Putamen (tissue), 1 donor: ENCODE measurements around the gene NUP205.
A peak's percentile ranks its signal among the peaks of the same experiment; 100 is the strongest.

Source experiments
- DNase-seq: peaks from one replicate; pipeline ENCODE4 v3.0.0-alpha.2; 2016; ENCODE audit warnings: low spot score

Gene NUP205

GRCh38 chr7:135557455-135558336 is at the start of gene NUP205:
NUP205 (plus strand) TSS chr7:135557917; CDS start chr7:135557945, 28 bp downstream.
- peak; percentile 81 for DNase-seq

- DNase-seq = peak; percentile 9
Observed at GRCh38 chr7:135508883-135509588, 48.7 kb upstream of the NUP205 start.

GRCh38 chr7:135509589-135509838 is 48.2 kb upstream of the NUP205 start:
- DNase-seq = no peak

GRCh38 chr7:135509839-135510591 is 47.7 kb upstream of the NUP205 start, which contains the start of gene CNOT4:
CNOT4 (minus strand) TSS chr7:135510102; CDS start chr7:135438331, 71,771 bp downstream.
- DNase-seq = peak; percentile 98

- DNase-seq = peak; percentile 25
Observed at GRCh38 chr7:135510592-135511183, 47.0 kb upstream of the NUP205 start.

- peak; percentile 45 for DNase-seq
Observed at GRCh38 chr7:135512135-135512887, 45.4 kb upstream of the NUP205 start.

- DNase-seq = no peak
Observed at GRCh38 chr7:135514856-135515255, 42.9 kb upstream of the NUP205 start.

GRCh38 chr7:135517060-135517459 is 40.7 kb upstream of the NUP205 start:
- no peak for DNase-seq

- no peak for DNase-seq
Observed at GRCh38 chr7:135518748-135519147, 39.0 kb upstream of the NUP205 start.

- DNase-seq = no peak
Observed at GRCh38 chr7:135519233-135519688, 38.5 kb upstream of the NUP205 start.

GRCh38 chr7:135519871-135520270 is 37.8 kb upstream of the NUP205 start:
- no peak for DNase-seq

GRCh38 chr7:135522509-135522908 is 35.2 kb upstream of the NUP205 start:
- no peak for DNase-seq

GRCh38 chr7:135523146-135523545 is 34.6 kb upstream of the NUP205 start:
- no peak for DNase-seq

- no peak for DNase-seq
Observed at GRCh38 chr7:135525426-135525825, 32.3 kb upstream of the NUP205 start.

GRCh38 chr7:135527025-135527424 is 30.7 kb upstream of the NUP205 start:
- no peak for DNase-seq

- no peak for DNase-seq
Observed at GRCh38 chr7:135536150-135536549, 21.6 kb upstream of the NUP205 start.

GRCh38 chr7:135537453-135537852 is 20.3 kb upstream of the NUP205 start:
- DNase-seq = no peak

GRCh38 chr7:135537905-135538304 is 19.8 kb upstream of the NUP205 start:
- no peak for DNase-seq

GRCh38 chr7:135538376-135538775 is 19.3 kb upstream of the NUP205 start:
- DNase-seq = no peak

GRCh38 chr7:135539629-135540028 is 18.1 kb upstream of the NUP205 start:
- no peak for DNase-seq

GRCh38 chr7:135541029-135541428 is 16.7 kb upstream of the NUP205 start:
- DNase-seq = no peak
